Parathyroid adenoma (tissue), 2 donors: ENCODE measurements around the gene EGR2.
A peak's percentile ranks its signal among the peaks of the same experiment; 100 is the strongest.

Experiments used
- H2AFZ ChIP-seq: fragments of 300-600 bp; sonication (generic); one replicate; pipeline ENCODE4 v1.7.0; 2017; ENCODE audit warnings: antibody characterized with exemption, mild to moderate bottlenecking
- H3K27ac ChIP-seq: fragments of 300-600 bp; sonication (generic); one replicate; pipeline ENCODE4 v1.7.0; 2017
- H3K27me3 ChIP-seq: fragments of 300-600 bp; sonication (generic); one replicate; pipeline ENCODE4 v1.7.0; 2017; ENCODE audit warnings: low read length; ENCODE audit not compliant: control insufficient read depth, insufficient read depth
- H3K36me3 ChIP-seq: fragments of 300-600 bp; sonication (generic); one replicate; pipeline ENCODE4 v1.7.0; 2017; ENCODE audit warnings: low read length; ENCODE audit not compliant: control insufficient read depth, insufficient read depth
- H3K4me1 ChIP-seq: fragments of 300-600 bp; sonication (generic); one replicate; pipeline ENCODE4 v1.7.0; 2017; ENCODE audit warnings: control low read depth
- H3K4me2 ChIP-seq: fragments of 300-600 bp; sonication (generic); one replicate; pipeline ENCODE4 v1.7.0; 2017; ENCODE audit warnings: low read length
- H3K4me3 ChIP-seq: fragments of 300-600 bp; sonication (generic); one replicate; pipeline ENCODE4 v1.7.0; 2017; ENCODE audit warnings: low read depth, low read length
- H3K79me2 ChIP-seq: fragments of 300-600 bp; sonication (generic); one replicate; pipeline ENCODE4 v1.7.0; 2017; ENCODE audit warnings: control low read depth
- H3K9ac ChIP-seq: fragments of 300-600 bp; sonication (generic); one replicate; pipeline ENCODE4 v1.7.0; 2017; ENCODE audit warnings: mild to moderate bottlenecking
- H3K9me3 ChIP-seq: fragments of 300-600 bp; sonication (generic); one replicate; pipeline ENCODE4 v1.7.0; 2017; ENCODE audit warnings: low read length; ENCODE audit not compliant: control insufficient read depth
- CTCF ChIP-seq: fragments of 300-600 bp; sonication (generic); IDR thresholded peaks from one replicate; pipeline ENCODE4 v1.7.0; 2017; ENCODE audit warnings: antibody characterized with exemption, mild to moderate bottlenecking
- donor health status: primary hyperparathyroidism.

The EGR2 gene

GRCh38 chr10:62816076-62816330 lies 163 bp downstream of the EGR2 start:
- Histone ChIP-seq H3K9ac (no peak overlapping the region), H3K79me2 (no peaks in the 10 kb centered on the region), H2AFZ (peak overlapping the region; percentile 86), H3K36me3 (no peaks in the 10 kb centered on the region), H3K9me3 (no peaks in the 10 kb centered on the region), H3K4me3 (peak overlapping the region; percentile 86), H3K27me3 (peaks cover 4% of the 10 kb centered on the region), H3K27ac (peak overlapping the region; percentile 74), H3K4me2 (peak overlapping the region; percentile 99), H3K4me1 (peaks cover 7% of the 10 kb centered on the region)
- TF ChIP-seq CTCF = no peak

GRCh38 chr10:62815381-62816075 lies 638 bp downstream of the EGR2 start:
- Histone ChIP-seq H3K4me2 (peak overlapping the region; percentile 99), H3K9ac (no peak overlapping the region), H3K4me3 (peak overlapping the region; percentile 86), H3K4me1 (peaks cover 7% of the 10 kb centered on the region), H3K79me2 (no peaks in the 10 kb centered on the region), H3K9me3 (no peaks in the 10 kb centered on the region), H3K27ac (no peak overlapping the region), H2AFZ (peak overlapping the region; percentile 86), H3K36me3 (no peaks in the 10 kb centered on the region), H3K27me3 (peaks cover 4% of the 10 kb centered on the region)
- no peak for TF ChIP-seq CTCF

- Histone ChIP-seq H3K4me1 (peaks cover 7% of the 10 kb centered on the region), H3K36me3 (no peaks in the 10 kb centered on the region), H2AFZ (no peak overlapping the region), H3K27me3 (peaks cover 4% of the 10 kb centered on the region), H3K79me2 (no peaks in the 10 kb centered on the region), H3K9me3 (no peaks in the 10 kb centered on the region), H3K4me3 (peak overlapping the region; percentile 86), H3K4me2 (peak overlapping the region; percentile 99), H3K27ac (no peak overlapping the region), H3K9ac (no peak overlapping the region)
- TF ChIP-seq CTCF = no peak
Measured at GRCh38 chr10:62814756-62815380, 1.3 kb downstream of the EGR2 start.

- H3K4me1 ChIP-seq = peaks cover 7% of the 10 kb centered on the region
- H2AFZ ChIP-seq = no peak overlapping the region
- no peaks in the 10 kb centered on the region for H3K9me3 ChIP-seq
- TF ChIP-seq CTCF = no peak
- no peak overlapping the region for H3K9ac ChIP-seq
- no peak overlapping the region for H3K27ac ChIP-seq
- no peak overlapping the region for H3K4me3 ChIP-seq
- peaks cover 4% of the 10 kb centered on the region for H3K27me3 ChIP-seq
- no peaks in the 10 kb centered on the region for H3K36me3 ChIP-seq
- H3K79me2 ChIP-seq = peaks cover under 1% of the 10 kb centered on the region
- no peak overlapping the region for H3K4me2 ChIP-seq
Measured at GRCh38 chr10:62813981-62814380, 2.2 kb downstream of the EGR2 start.

- peaks cover 5% of the 10 kb centered on the region for H3K79me2 ChIP-seq
- peaks cover 7% of the 10 kb centered on the region for H3K4me1 ChIP-seq
- TF ChIP-seq CTCF = no peak
- H3K36me3 ChIP-seq = no peaks in the 10 kb centered on the region
- H3K27me3 ChIP-seq = peaks cover 4% of the 10 kb centered on the region
- no peak overlapping the region for H3K27ac ChIP-seq
- no peak overlapping the region for H3K4me2 ChIP-seq
- H2AFZ ChIP-seq = no peak overlapping the region
- H3K9ac ChIP-seq = no peak overlapping the region
- no peaks in the 10 kb centered on the region for H3K9me3 ChIP-seq
- H3K4me3 ChIP-seq = no peak overlapping the region
Measured at GRCh38 chr10:62813453-62813852, 2.7 kb downstream of the EGR2 start.
